NK-92 treated with Interleukin-12 subunit alpha and Interleukin-12 subunit beta, amount 100 ng/mL, for 24 hours (cell line): ENCODE data around the gene ZBTB7C.

ENCODE experiments used
- DNase-seq: peaks from one replicate; lab custom pipeline; 2025; lab: John Stamatoyannopoulos, UW

Gene ZBTB7C

DNA sequence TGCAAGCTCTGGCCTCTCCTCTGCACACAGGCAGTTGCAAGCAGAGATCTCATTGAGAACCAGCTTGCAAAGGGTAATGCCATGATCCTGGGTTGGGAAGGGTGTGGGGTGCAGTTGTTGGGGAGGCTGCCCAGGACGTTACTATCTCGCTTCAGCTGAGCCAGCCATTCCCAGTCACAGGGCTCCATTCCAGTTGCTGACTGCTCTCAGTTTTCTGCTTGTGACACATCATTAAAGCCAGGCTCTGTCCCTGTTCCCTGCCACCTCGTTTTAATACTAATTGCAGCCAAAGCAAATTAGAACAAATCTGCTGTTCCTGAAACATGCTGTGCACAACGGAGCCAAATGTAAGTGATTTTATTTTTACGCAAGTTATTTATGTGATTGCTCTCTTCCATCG, 416.2 kb downstream of the ZBTB7C start:
- DNase-seq = no peak

DNA sequence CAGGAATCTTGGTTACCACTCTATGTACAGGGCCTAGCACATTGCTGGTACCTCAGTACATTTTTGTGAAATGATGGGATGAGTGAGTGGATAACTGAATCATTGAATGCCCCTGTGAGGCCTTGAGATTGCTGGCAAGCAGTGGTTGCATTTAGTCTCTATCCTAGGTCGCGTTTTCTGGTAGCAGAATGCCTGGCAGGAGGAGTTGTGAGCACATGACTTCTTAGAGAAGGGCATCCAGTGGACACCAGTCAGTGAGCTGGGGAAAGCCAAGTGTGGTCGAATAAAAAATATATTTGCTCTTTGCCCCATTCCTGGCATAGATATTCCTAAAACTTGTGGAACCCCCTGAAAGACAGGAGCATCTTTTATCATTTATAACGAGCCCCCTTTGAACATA, 416.9 kb downstream of the ZBTB7C start:
- no peak for DNase-seq

DNA sequence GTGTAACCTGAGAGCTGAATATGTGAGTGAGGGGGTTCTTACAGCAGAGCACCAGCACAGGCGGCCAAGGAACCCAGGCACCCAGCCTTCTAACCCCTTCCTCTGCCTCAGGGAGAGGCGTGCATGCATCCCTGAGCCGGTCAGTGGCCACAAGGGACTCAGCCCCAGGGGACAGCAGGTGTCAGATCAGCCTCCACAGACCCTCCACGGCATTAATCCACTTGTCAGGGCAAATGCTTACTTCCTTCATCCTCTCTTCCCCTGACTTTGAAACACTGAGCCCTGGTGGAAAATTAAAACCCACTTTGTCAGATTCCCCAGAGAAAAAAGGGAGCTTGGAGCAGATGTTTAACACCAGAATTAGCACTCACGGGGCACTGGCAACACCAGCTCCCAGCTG, 418.2 kb downstream of the ZBTB7C start:
- DNase-seq = no peak

DNA sequence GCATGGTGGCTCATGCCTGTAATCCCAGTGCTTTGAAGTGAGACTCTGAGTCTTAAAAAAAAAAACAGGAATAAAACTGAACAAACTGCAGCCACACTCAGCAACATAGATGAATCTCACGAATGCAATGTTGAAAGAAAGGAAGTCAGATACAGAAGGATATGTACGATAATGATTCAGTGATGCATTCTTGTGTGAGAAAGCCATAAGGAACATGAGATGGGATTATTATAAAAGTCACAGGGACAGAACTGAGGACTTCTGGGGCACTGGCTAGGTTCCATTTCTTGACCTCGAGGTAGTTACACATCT, 421.8 kb downstream of the ZBTB7C start:
- no peak for DNase-seq

DNA sequence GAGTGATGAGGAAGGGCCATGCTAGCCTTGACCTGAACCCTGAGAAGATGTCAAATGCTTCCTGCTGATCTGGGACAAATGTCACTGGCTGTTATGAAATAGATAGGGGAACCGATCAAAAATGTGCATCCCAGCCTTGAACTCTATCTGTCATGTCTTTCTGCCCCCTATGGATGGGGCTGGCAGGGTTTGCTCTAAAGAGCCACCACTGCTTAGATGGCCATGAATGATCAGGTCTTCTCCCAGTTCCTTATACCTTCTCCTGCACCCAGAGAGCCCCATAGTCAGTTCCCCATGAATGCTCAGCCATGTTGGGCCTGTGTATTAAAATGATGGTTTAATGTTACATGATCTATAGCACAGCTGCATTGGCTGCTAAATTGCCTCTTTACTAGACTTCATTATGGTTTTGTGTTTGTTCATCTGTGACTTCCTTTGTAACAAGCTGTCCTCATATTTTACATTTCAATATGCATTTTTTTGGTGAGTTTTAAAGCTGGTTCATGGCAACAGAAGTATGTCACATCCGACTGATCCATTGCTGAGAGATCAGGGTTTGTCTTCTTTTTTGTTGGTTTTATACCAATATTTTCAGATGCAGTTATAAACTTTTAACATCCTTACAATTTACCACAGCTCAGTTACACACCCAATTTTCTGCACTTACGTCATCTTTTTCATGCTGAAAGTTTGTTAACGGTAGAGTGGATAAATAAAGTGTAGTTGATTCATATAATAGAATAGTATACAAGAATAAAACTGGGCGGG, 422.4 kb downstream of the ZBTB7C start:
- DNase-seq = no peak

DNA sequence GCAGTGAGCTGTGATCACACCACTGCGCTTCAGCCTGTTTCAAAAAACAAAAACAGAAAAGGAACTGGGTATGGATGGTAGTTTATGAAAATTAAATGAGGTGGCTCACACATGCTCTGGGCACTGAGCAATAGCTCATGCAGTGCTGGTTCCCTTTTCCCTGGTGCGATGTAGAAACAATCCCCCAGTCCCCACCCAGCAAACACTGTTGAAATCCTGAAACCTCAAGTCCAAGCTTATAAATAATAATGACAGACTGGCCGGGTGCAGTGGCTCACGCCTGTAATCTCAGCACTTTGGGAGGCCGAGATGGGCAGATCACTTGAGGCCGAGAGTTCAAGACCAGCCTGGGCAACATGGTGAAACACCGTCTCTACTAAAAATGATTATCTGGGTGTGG, 423.3 kb downstream of the ZBTB7C start:
- DNase-seq = no peak

DNA sequence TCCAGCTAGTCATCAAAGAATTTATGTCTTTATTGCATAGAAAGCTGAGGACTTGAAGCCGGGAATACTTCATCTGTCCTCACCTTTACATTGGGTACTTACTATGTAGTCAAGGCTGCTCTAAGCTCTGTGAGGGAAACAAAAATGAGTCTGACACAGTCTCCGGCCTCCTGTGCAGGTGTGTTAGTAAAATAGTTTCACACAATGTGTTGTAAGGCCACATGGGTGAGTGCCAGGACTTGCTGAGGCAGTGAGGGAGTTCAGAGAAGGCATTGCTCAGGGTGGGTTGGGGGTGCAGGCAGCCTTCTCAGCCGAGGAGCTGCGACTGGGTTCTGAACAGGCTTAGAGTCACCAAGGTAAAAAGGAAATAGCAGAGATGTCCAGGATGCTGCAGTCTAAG, 424.2 kb downstream of the ZBTB7C start:
- DNase-seq = no peak

DNA sequence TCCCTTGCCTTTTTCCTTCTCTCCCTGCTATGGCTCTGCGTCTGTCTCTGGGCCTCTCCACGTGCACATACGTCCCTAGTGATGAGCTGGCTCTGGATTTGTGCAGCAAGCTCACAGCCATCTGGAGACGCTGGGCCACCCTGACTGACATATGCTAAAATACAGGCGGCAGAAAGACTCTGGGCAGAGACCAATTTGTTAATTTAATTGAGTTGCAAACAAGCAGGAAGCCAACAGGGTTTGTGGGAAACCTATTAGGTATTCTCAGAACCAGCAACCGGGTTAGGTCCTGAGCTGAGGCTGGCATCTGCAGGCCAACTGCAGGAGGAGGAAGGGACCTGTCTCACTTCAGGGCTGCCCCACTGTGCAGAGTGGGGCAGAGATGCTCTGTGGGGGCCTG, 425.2 kb downstream of the ZBTB7C start:
- DNase-seq = no peak

DNA sequence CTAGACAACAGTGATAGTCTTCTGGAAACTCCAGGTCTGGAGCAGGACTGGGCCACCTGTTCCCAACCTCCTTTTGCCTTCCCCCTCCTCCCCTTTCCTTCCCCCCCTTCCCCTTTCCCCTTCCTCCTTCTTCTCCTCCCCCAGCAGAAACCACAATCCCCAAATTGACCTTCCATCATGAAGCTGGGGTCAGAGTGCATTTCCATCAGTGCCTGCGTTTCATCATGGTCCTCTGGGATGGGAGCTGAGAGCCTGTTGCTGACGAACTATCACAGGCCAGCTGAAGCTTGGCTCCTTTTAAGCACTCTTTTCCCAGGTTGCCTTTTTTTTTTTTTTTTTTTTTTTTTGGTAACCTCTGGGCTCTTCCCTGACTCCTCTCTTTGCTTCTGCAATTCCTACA, 426.1 kb downstream of the ZBTB7C start:
- no peak for DNase-seq

DNA sequence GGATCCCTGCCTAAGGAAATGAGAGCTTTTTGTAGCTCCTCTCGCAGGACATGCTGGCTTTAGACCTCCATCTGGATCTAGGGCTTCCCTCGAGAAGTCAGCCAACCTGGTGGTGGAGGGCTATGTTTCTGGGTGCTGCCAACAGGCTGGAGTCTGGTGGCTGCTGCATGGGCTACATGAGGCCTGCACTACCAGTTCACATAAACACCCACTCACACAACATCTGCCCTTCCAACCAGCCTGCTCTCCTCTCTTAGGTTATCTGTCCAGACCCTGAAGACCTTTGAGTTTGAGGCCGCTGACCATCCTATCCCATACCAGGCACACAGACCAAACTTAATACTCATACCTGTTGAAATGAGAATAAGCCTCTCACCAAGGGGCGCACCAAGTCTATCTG, 427.4 kb downstream of the ZBTB7C start:
- no peak for DNase-seq

DNA sequence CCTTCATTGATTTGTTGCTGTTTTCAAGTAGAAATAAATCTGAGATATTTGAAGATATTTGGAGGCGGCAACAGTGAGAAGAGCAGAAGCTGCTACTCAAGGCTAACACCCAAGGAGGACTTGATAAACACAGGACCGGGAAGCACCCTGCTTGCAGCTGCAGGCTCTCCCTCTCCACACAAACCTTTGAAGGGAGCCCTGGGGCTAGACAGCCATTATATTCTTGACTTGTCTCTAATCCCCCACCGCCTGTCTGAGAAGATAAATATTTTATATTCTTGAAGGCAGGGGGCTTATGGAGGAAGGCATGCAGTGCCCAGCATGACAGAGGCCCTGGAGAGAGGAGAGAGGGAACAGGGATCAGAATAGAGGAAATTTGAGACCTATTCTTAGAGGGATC, 427.9 kb downstream of the ZBTB7C start:
- DNase-seq = no peak

DNA sequence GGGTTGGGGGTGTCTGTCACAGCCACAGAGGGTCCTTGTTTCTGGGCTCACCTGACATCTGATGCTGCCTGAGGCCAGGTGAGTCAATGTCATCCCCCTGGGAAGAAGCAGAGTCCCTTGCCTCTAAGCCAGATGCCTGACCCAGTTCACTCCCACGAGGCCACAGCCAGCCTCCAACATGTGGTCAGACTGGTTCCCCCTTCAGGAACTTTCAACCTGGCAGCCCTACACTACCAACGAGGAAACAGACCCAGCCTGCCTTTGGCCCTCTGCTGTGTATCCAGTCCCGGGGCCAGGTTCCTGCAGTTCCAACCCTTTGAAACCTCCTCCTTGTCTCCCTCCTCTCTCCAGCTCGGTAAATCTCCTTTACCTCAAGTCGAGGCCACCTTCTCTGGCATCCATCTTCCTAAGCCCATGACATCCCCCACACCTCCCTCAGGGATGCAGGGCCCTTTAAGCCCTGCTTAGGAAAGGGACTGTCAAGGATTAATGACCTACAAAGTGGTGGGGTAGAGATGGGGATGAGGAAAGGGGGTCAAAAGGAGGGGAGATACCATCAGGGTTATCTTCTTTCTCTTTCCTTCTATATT, 429.5 kb downstream of the ZBTB7C start:
- no peak for DNase-seq

DNA sequence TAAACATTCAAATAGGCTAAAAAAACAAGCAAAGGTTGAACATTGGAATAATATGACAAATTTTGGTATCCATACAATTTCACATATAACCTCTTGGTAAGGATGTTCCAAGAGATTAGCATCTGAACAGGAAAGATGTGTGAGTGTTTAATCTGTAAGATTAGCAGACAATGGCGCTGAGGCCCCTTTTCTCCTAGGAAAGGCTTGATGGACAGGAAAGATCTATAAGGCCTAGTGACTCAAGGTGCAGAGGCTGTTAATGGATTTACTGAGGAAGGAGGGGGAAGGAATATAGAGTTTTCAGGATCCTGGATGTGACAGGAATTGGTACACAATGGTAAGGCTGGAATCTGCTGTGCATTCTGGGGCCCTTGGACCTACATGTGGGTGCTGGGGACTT, 430.6 kb downstream of the ZBTB7C start:
- DNase-seq = no peak

DNA sequence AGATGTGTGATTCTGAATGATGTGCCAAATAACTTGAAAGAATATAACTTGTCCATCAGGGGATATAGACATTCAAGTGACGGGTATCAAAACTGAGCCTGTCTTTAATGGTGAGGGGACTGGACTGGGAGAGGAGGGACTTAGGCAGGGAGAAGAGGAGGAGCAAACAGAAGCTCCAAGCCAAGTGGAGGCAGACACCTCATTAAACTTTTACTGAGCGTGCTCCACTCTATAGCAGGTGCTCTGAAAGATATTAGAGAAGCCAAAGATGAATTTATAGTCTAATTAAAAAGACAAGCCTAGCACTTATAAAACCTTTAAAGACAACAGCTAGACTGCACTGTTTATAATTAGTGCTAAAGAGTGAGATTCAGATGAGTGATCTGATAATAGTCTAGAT, 431.0 kb downstream of the ZBTB7C start:
- no peak for DNase-seq
